ENCODE measurements around the gene RIMBP3C. TPM values are rescaled to one million over a fixed set of nuclear protein-coding genes. Genes with fewer than 3 reads are reported as not detected.
A peak's percentile ranks its signal among the peaks of the same experiment; 100 is the strongest.

Gene RIMBP3C
- total and polyA plus RNA-seq, 2 donors (not counting 1 experiment from before 2014, with no cell fraction given) = 0.22 to 0.89 TPM

DNA sequence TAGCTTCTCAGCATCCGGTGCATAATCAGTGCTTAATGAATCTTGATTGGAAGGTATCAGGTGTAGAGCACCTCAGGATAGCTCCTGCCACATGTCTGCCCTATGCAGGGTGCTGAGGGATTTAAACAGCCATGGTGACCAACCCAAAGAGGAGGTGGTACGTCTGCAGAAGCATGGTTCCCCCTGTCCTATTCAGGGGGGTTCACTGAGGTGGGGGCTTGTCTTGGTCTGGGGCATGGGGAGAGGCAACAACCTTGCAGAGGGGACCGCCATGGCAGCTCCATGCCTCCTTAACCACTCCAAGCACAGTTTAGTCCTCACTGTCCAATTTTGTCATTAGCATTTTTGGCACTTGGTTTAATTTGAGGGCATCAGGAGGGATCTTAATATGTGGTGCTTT lies 41.2 kb upstream of the RIMBP3C start:
- Histone ChIP-seq H3K4me3 (ENCODE audit: control extremely low read depth in 1 of 5, extremely low read depth in 1 of 5, insufficient read depth in 1 of 5, low read depth in 2 of 5, low read length in 4 of 5) (no peak overlapping the region), H3K27ac (ENCODE audit: low read length in 2 of 2) (no peak overlapping the region), H3K27me3 (replicated peaks in 1 of 4; ENCODE audit: control extremely low read depth in 1 of 4, control insufficient read depth in 3 of 4, insufficient read depth in 4 of 4, low read length in 3 of 4) (no peaks in the 10 kb centered on the region), H4K20me1 (ENCODE audit: control insufficient read depth, insufficient read depth, low read length, poor library complexity, severe bottlenecking) (peaks cover 100% of the 10 kb centered on the region), H3K4me2 (replicated peaks; ENCODE audit: low read depth, low read length, poor library complexity, severe bottlenecking) (no peak overlapping the region), H3K9ac (ENCODE audit: low read length) (no peak overlapping the region), H2AFZ (ENCODE audit: insufficient read depth, low read depth, low read length, poor library complexity, severe bottlenecking) (no peak overlapping the region), H3K9me3 (ENCODE audit: control extremely low read depth in 1 of 3, control insufficient read depth in 2 of 3, insufficient read depth in 1 of 3, low read length in 2 of 3) (peaks cover 0 to 5% (median 0%) of the 10 kb centered on the region in 3 donors), H3K36me3 (replicated peaks in 1 of 2; ENCODE audit: control extremely low read depth in 1 of 2, control insufficient read depth in 1 of 2, extremely low read depth in 1 of 2, insufficient read depth in 2 of 2, low read length in 1 of 2) (peaks cover 0 to 53% of the 10 kb centered on the region in 2 experiments), H3K79me2 (ENCODE audit: control insufficient read depth, insufficient read depth, low read length) (peaks cover 97% of the 10 kb centered on the region), H3K4me1 (ENCODE audit: control insufficient read depth in 2 of 2, insufficient read depth in 2 of 2, low read length in 2 of 2) (peaks cover 33 to 44% of the 10 kb centered on the region in 2 donors)
- Mint-ChIP-seq H3K9me3 (ENCODE audit: insufficient read depth) (no peaks in the 10 kb centered on the region), H3K4me3 (no peak overlapping the region), H3K27ac (no peak overlapping the region), H3K4me1 (peaks cover 59% of the 10 kb centered on the region), H3K27me3 (no peaks in the 10 kb centered on the region)
- no peak for TF ChIP-seq EZH2 (IDR thresholded peaks at IDR 0.05; ENCODE audit: borderline replicate concordance, insufficient read depth, low read depth, low read length, poor library complexity, severe bottlenecking)
- TF ChIP-seq, protein P1, sequence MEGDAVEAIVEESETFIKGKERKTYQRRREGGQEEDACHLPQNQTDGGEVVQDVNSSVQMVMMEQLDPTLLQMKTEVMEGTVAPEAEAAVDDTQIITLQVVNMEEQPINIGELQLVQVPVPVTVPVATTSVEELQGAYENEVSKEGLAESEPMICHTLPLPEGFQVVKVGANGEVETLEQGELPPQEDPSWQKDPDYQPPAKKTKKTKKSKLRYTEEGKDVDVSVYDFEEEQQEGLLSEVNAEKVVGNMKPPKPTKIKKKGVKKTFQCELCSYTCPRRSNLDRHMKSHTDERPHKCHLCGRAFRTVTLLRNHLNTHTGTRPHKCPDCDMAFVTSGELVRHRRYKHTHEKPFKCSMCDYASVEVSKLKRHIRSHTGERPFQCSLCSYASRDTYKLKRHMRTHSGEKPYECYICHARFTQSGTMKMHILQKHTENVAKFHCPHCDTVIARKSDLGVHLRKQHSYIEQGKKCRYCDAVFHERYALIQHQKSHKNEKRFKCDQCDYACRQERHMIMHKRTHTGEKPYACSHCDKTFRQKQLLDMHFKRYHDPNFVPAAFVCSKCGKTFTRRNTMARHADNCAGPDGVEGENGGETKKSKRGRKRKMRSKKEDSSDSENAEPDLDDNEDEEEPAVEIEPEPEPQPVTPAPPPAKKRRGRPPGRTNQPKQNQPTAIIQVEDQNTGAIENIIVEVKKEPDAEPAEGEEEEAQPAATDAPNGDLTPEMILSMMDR (IDR thresholded peaks at IDR 0.05) = no peak
- CTCF ChIA-PET = interaction anchor here (0.9 kb wide), 1 partner anchor 37 kb away, joined by 3 read pairs; no protein-coding TSS in a partner anchor
- POLR2A ChIA-PET = no interaction called here
- DNase-seq = no peak
- no peak for ATAC-seq (ENCODE audit: low read depth)
- 100% methylated on average over 1 of the region's 3 CpGs for WGBS (ENCODE audit: insufficient coverage)
- intact Hi-C loops (cut with micrococcal nuclease) = no loop called here

GRCh38 chr22:21591695-21592094 lies 40.4 kb upstream of the RIMBP3C start:
- TF ChIP-seq EZH2 (IDR thresholded peaks at IDR 0.05; ENCODE audit: borderline replicate concordance, insufficient read depth, low read depth, low read length, poor library complexity, severe bottlenecking) = no peak
- TF ChIP-seq, protein P1 (IDR thresholded peaks at IDR 0.05) = no peak
- no peaks in the 10 kb centered on the region for H3K27me3 Mint-ChIP-seq
- H3K27ac Mint-ChIP-seq = peak overlapping the region; percentile 63
- H3K4me3 Mint-ChIP-seq = peak overlapping the region; percentile 10
- CTCF ChIA-PET = no interaction called here
- H3K4me1 ChIP-seq (ENCODE audit: control insufficient read depth in 2 of 2, insufficient read depth in 2 of 2, low read length in 2 of 2) = peaks cover 36 to 50% of the 10 kb centered on the region in 2 donors
- POLR2A ChIA-PET = no interaction called here
- intact Hi-C loops (cut with micrococcal nuclease) = no loop called here
- peaks cover 95% of the 10 kb centered on the region for H4K20me1 ChIP-seq (ENCODE audit: control insufficient read depth, insufficient read depth, low read length, poor library complexity, severe bottlenecking)
- H3K9me3 ChIP-seq (ENCODE audit: control extremely low read depth in 1 of 3, control insufficient read depth in 2 of 3, insufficient read depth in 1 of 3, low read length in 2 of 3) = peaks cover 0 to 5% (median 0%) of the 10 kb centered on the region in 3 donors
- H3K4me1 Mint-ChIP-seq = peaks cover 62% of the 10 kb centered on the region
- ATAC-seq (ENCODE audit: low read depth) (no peak), DNase-seq (no peak)
- H3K4me3 ChIP-seq (ENCODE audit: control extremely low read depth in 1 of 5, extremely low read depth in 1 of 5, insufficient read depth in 1 of 5, low read depth in 2 of 5, low read length in 4 of 5) = no peak overlapping the region
- no peak overlapping the region for H3K9ac ChIP-seq (ENCODE audit: low read length)
- 63% methylated on average over 8 of the region's 9 CpGs for WGBS (ENCODE audit: insufficient coverage)
- peaks cover 95% of the 10 kb centered on the region for H3K79me2 ChIP-seq (ENCODE audit: control insufficient read depth, insufficient read depth, low read length)
- no peak overlapping the region for H2AFZ ChIP-seq (ENCODE audit: insufficient read depth, low read depth, low read length, poor library complexity, severe bottlenecking)
- H3K27ac ChIP-seq (ENCODE audit: low read length in 2 of 2) = no peak overlapping the region
- peaks cover 0 to 50% of the 10 kb centered on the region in 2 experiments for H3K36me3 ChIP-seq (replicated peaks in 1 of 2; ENCODE audit: control extremely low read depth in 1 of 2, control insufficient read depth in 1 of 2, extremely low read depth in 1 of 2, insufficient read depth in 2 of 2, low read length in 1 of 2)
- H3K27me3 ChIP-seq (replicated peaks in 1 of 4; ENCODE audit: control extremely low read depth in 1 of 4, control insufficient read depth in 3 of 4, insufficient read depth in 4 of 4, low read length in 3 of 4) = no peaks in the 10 kb centered on the region
- H3K9me3 Mint-ChIP-seq (ENCODE audit: insufficient read depth) = no peaks in the 10 kb centered on the region
- peak overlapping the region; percentile 44 for H3K4me2 ChIP-seq (replicated peaks; ENCODE audit: low read depth, low read length, poor library complexity, severe bottlenecking)

Measured in B cell (primary cell).